Measurements from ENCODE around the gene ITCH. TPM values are rescaled to one million over a fixed set of nuclear protein-coding genes. Genes with fewer than 3 reads are reported as not detected.

ITCH gene
- total and polyA plus RNA-seq, 9 of the 15 experiments (the other 6 are each of a cell fraction or from before 2014, with no cell fraction given), result 7.5 to 53.0 (median 22.9) TPM

DNA sequence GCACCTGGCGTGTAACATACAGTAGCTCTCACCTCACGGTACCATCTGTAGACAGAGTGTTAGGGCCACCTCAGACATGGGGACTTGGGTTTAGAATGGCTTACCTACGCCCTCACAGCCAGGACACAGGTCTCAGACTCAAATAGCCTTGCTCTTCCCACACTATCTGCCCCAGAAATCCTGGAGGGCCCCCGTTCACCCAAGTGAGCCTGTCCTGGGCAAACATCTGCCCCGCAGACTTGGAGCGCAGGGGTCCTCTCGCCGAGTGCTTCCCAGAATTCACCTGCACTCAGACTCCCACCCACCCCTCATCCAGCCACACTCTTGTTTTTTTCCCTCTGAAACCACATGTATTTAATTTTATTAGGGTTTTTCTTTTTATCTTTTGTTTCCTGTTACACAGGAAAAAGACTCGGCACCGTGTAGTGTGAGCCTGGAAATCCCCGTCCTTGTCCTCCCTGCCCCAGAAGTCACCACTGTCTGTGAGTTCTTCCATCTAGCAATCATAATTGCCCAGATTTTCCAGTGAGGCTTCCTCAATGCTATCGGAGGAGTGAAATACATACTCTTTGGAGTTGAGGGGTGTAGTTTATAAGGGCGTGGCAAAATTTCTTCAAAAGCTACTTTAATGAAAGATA is 178.3 kb downstream of the ITCH start:
- no peaks in the 10 kb centered on the region for H3K9me1 ChIP-seq (ENCODE audit: control insufficient read depth, insufficient read depth, low read length)
- H3K27ac ChIP-seq (ENCODE audit: extremely low read depth, low read depth, low read length), result no peak overlapping the region
- peaks cover 0 to 3% of the 10 kb centered on the region in 2 experiments; a peak in 2 of 5 replicates for H3K4me1 ChIP-seq (replicated peaks in 1 of 2; ENCODE audit: control insufficient read depth in 2 of 2, insufficient read depth in 2 of 2, low read length in 2 of 2)
- ChIA-PET CTCF (ENCODE audit: low intra/inter-chr PET ratio) (interaction anchor here (1.1 kb wide), 1 partner anchor 167 kb away, joined by 3 read pairs; no protein-coding TSS in a partner anchor), POLR2A (interaction anchor here (0.6 to 1.2 kb wide), 4 partner anchors 10 to 154 kb away, joined by 3 to 6 read pairs (median 3); no protein-coding TSS in a partner anchor)
- no peaks in the 10 kb centered on the region for H3K27me3 ChIP-seq (ENCODE audit: control insufficient read depth in 2 of 2, insufficient read depth in 2 of 2, low read length in 2 of 2)
- peaks cover 39% of the 10 kb centered on the region for H3K36me3 ChIP-seq (ENCODE audit: control insufficient read depth, insufficient read depth, low read length)
- 92% methylated on average over 13 of the region's 13 CpGs for WGBS (ENCODE audit: insufficient coverage, low coverage, missing lambda C conversion rate)
- no peaks in the 10 kb centered on the region for H3K9me3 ChIP-seq (replicated peaks; ENCODE audit: control insufficient read depth, insufficient read depth, low read depth, low read length)
- intact Hi-C loops (cut with micrococcal nuclease), result no loop called here
- BruUV-seq (replicated peaks), result no TSS peak
- no peak overlapping the region for H3K4me2 ChIP-seq (ENCODE audit: insufficient read depth, low read length)
- TF ChIP-seq HEY1 (CRISPR knock-in tag; IDR thresholded peaks at IDR 0.05; ENCODE audit: borderline replicate concordance), result no peak
- TF ChIP-seq GATAD2B (IDR thresholded peaks at IDR 0.05; ENCODE audit: borderline replicate concordance), result no peak
- TF ChIP-seq ZNF282 (CRISPR knock-in tag; IDR thresholded peaks at IDR 0.05), result no peak
- no peak for TF ChIP-seq ARID3A (IDR thresholded peaks at IDR 0.05; ENCODE audit: borderline replicate concordance, low read depth, low read length)
- no peak for TF ChIP-seq SP1 (CRISPR knock-in tag; IDR thresholded peaks at IDR 0.05)
- TF ChIP-seq TSHZ1 (CRISPR knock-in tag; IDR thresholded peaks at IDR 0.05), result no peak
- ATAC-seq (no peak), DNase-seq (ENCODE audit: extremely low read depth in 1 of 4, low spot score in 3 of 4) (no peak), FAIRE-seq (no peak)
- in situ Hi-C loops (cut with MboI), result no loop called here
- no peaks in the 10 kb centered on the region for H4K20me1 ChIP-seq (replicated peaks; ENCODE audit: control insufficient read depth, insufficient read depth, low read length)
- H3K9ac ChIP-seq (ENCODE audit: insufficient read depth in 1 of 2, low read depth in 2 of 2, low read length in 2 of 2), result no peak overlapping the region
- no peak overlapping the region for H2AFZ ChIP-seq (ENCODE audit: low read depth, low read length)
- no peak overlapping the region for H3K4me3 ChIP-seq
- no peaks in the 10 kb centered on the region for H3K79me2 ChIP-seq (ENCODE audit: control insufficient read depth, insufficient read depth, low read length)
